A549 (cell line): ENCODE results near the gene PBX4. TPM values are rescaled to one million over a fixed set of nuclear protein-coding genes. Genes with fewer than 3 reads are reported as not detected.
A peak's percentile ranks its signal among the peaks of the same experiment; 100 is the strongest.

ENCODE experiments used
- ATAC-seq, 2 experiments: fragments of 200-7000 bp in 1 of 2; fragments of >200 bp in 1 of 2; cut with Nextera tagmentation in 1 of 2; cut with Tn5 transposase in 1 of 2; 3 replicates each; pipeline versions ENCODE4 v1.8.0 to v1.9.1; 2018 to 2020; ENCODE audit warnings: mild to moderate bottlenecking in 1 of 2, moderate library complexity in 1 of 2
- CTCF ChIA-PET: fragments of 300-600 bp; sonication (Branson Sonifier 250); formaldehyde crosslinking; extraction: SDS; loops from one replicate; lab custom pipeline; 2021; ENCODE audit warnings: antibody characterized with exemption, inconsistent platforms; lab: Yijun Ruan, JAX
- POLR2A ChIA-PET: fragments of 350-600 bp; formaldehyde crosslinking; extraction: SDS; loops from one replicate; lab custom pipeline; 2021; ENCODE audit warnings: antibody characterized with exemption, inconsistent platforms; lab: Yijun Ruan, JAX
- DNase-seq, 2 experiments: peaks; one replicate each; pipeline versions ENCODE4 v3.0.0 to v3.0.0-alpha.2; 2011 to 2016; ENCODE audit warnings: low read depth in 1 of 2, low spot score in 1 of 2
- FAIRE-seq: peaks from 2 replicates; lab custom pipeline; 2011; peaks lifted over from hg19 to GRCh38; lab: Jason Lieb, UNC
- H3K27ac ChIP-seq, 2 experiments: fragments of >200 bp; sonication (Bioruptor Twin); formaldehyde crosslinking; 3 replicates each; pipeline ENCODE4 v1.5.1; 2016 to 2017
- H3K4me1 ChIP-seq: fragments of >200 bp; sonication (Bioruptor Twin); formaldehyde crosslinking; 3 replicates; pipeline ENCODE4 v1.6.1; 2016
- H3K4me2 ChIP-seq: fragments of >200 bp; sonication (Bioruptor Twin); formaldehyde crosslinking; 3 replicates; pipeline ENCODE4 v1.6.1; 2016
- H3K4me3 ChIP-seq: fragments of >200 bp; sonication (Bioruptor Twin); formaldehyde crosslinking; 3 replicates; pipeline ENCODE4 v1.5.1; 2016
- H3K9me3 ChIP-seq: fragments of >200 bp; sonication (Bioruptor Twin); formaldehyde crosslinking; 3 replicates; pipeline ENCODE4 v1.6.1; 2016
- BCL3 ChIP-seq: fragments of >200 bp; sonication (Bioruptor Twin); formaldehyde crosslinking; IDR thresholded peaks from 3 replicates; pipeline ENCODE4 v1.6.1; 2016
- CBX8 ChIP-seq: fragments of 200-600 bp; sonication (generic); IDR thresholded peaks from 2 replicates; pipeline ENCODE4 v1.6.1; 2016
- EP300 ChIP-seq, 2 experiments: fragments of >200 bp; sonication (Bioruptor Twin); formaldehyde crosslinking; IDR thresholded peaks; 2 replicates in 1 of 2; 3 replicates in 1 of 2; pipeline ENCODE4 v1.6.1; 2016 to 2017
- HEYL ChIP-seq: fragments of 250-450 bp; sonication (Bioruptor Pico); IDR thresholded peaks from 2 replicates; pipeline ENCODE4 v1.8.0; 2021; ENCODE audit warnings: mild to moderate bottlenecking, moderate library complexity
- HMGXB4 ChIP-seq: fragments of 250-450 bp; sonication (Bioruptor Pico); IDR thresholded peaks from 2 replicates; pipeline ENCODE4 v1.5.0; 2021; ENCODE audit warnings: mild to moderate bottlenecking, moderate library complexity, borderline replicate concordance
- HOXB13 ChIP-seq: fragments of 250-450 bp; sonication (Bioruptor Pico); IDR thresholded peaks from 2 replicates; pipeline ENCODE4 v1.5.0; 2020; ENCODE audit warnings: low read depth, mild to moderate bottlenecking, moderate library complexity
- KDM1A ChIP-seq: fragments of 200-600 bp; sonication (generic); IDR thresholded peaks from 2 replicates; pipeline ENCODE4 v1.6.1; 2016; ENCODE audit warnings: low read depth, mild to moderate bottlenecking
- MAZ ChIP-seq: fragments of 150-350 bp; IDR thresholded peaks from 2 replicates; pipeline ENCODE4 v1.6.1; 2014; ENCODE audit warnings: antibody characterized with exemption, low read depth, low read length, borderline replicate concordance
- MYC ChIP-seq: IDR thresholded peaks from 2 replicates; pipeline ENCODE4 v1.6.1; 2012; ENCODE audit warnings: mild to moderate bottlenecking, inconsistent platforms, low read length, improper control_type of control experiment, borderline replicate concordance
- NPAS2 ChIP-seq: fragments of 250-450 bp; sonication (Bioruptor Pico); IDR thresholded peaks from 2 replicates; pipeline ENCODE4 v1.8.0; 2022; ENCODE audit warnings: mild to moderate bottlenecking, moderate library complexity, borderline replicate concordance
- POLR2A ChIP-seq: IDR thresholded peaks from 2 replicates; pipeline ENCODE4 v1.6.1; 2012; ENCODE audit warnings: mild to moderate bottlenecking, low read length
- RCOR1 ChIP-seq: fragments of 150-350 bp; IDR thresholded peaks from 2 replicates; pipeline ENCODE4 v1.6.1; 2014; ENCODE audit warnings: antibody characterized with exemption, low read length, low read depth
- RFX5 ChIP-seq: fragments of 450-650 bp; IDR thresholded peaks from 2 replicates; pipeline ENCODE4 v1.7.1; 2014; ENCODE audit warnings: antibody characterized with exemption, mild to moderate bottlenecking, moderate library complexity
- TFCP2L1 ChIP-seq: fragments of 250-450 bp; sonication (Bioruptor Pico); IDR thresholded peaks from 2 replicates; pipeline ENCODE4 v1.5.0; 2021; ENCODE audit warnings: mild to moderate bottlenecking
- TP53 ChIP-seq: fragments of 250-450 bp; sonication (Bioruptor Pico); IDR thresholded peaks from 2 replicates; pipeline ENCODE4 v1.5.0; 2021; ENCODE audit warnings: mild to moderate bottlenecking, moderate library complexity
- USF2 ChIP-seq: fragments of 450-650 bp; IDR thresholded peaks from 2 replicates; pipeline ENCODE4 v1.6.1; 2014; ENCODE audit warnings: antibody characterized with exemption
- ZSCAN20 ChIP-seq: fragments of 250-450 bp; sonication (Bioruptor Pico); IDR thresholded peaks from 2 replicates; pipeline ENCODE4 v1.8.0; 2022; ENCODE audit warnings: mild to moderate bottlenecking, moderate library complexity
- WGBS: methylation state at CpG from one replicate; pipeline ENCODE4 v1.1.6; 2017; ENCODE audit errors: missing lambda C conversion rate; 5-methylcytosine and 5-hydroxymethylcytosine counted together
- polyA plus RNA-seq, 4 experiments: library from polyadenylated mRNA; depleted of rRNA in 3 of 4; stranded (reverse); fragments of >200 nt; fragmentation: RNase III in 1 of 4; extraction: RNeasy Plus Mini Kit Qiagen cat#74134 plus additional on column Dnase treatment in 1 of 4; gene quantifications; 2 replicates in 3 of 4; 3 replicates in 1 of 4; pipeline ENCODE4 v1.2.3, GENCODE V29; 2011 to 2017
- TF ChIP-seq, protein P1 (sequence below): fragments of >200 bp; sonication (Bioruptor Twin); formaldehyde crosslinking; IDR thresholded peaks from 3 replicates; pipeline ENCODE4 v1.5.1; 2016
- TF ChIP-seq, protein P2 (sequence below): IDR thresholded peaks from 2 replicates; pipeline ENCODE4 v1.6.1; 2012; ENCODE audit warnings: low read depth, borderline replicate concordance

PBX4 gene
- polyA plus RNA-seq, 2 of the 4 experiments (the other 2 are of a cell fraction) = 0.70 to 0.90 TPM

GRCh38 chr19:19619849-19620210 is 1.3 kb upstream of the PBX4 start:
- FAIRE-seq (no peak), DNase-seq (no peak), ATAC-seq (no peak)
- H3K4me3 ChIP-seq = no peak overlapping the region
- 86% methylated on average over 7 of the region's 7 CpGs for WGBS
- POLR2A ChIA-PET = no interaction called here
- TF ChIP-seq, protein P1, sequence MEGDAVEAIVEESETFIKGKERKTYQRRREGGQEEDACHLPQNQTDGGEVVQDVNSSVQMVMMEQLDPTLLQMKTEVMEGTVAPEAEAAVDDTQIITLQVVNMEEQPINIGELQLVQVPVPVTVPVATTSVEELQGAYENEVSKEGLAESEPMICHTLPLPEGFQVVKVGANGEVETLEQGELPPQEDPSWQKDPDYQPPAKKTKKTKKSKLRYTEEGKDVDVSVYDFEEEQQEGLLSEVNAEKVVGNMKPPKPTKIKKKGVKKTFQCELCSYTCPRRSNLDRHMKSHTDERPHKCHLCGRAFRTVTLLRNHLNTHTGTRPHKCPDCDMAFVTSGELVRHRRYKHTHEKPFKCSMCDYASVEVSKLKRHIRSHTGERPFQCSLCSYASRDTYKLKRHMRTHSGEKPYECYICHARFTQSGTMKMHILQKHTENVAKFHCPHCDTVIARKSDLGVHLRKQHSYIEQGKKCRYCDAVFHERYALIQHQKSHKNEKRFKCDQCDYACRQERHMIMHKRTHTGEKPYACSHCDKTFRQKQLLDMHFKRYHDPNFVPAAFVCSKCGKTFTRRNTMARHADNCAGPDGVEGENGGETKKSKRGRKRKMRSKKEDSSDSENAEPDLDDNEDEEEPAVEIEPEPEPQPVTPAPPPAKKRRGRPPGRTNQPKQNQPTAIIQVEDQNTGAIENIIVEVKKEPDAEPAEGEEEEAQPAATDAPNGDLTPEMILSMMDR = no peak
- TF ChIP-seq, all 56 proteins: peak for 0
- Histone ChIP-seq H3K4me2 (no peak overlapping the region), H3K27ac (no peak overlapping the region), H3K4me1 (0 out of 3 replicates have a peak, but pooled peaks cover 4% of the 10 kb centered on the region), H3K9me3 (no peaks in the 10 kb centered on the region)
- CTCF ChIA-PET = interaction anchor here (1.1 to 2.1 kb wide), 2 partner anchors 24 to 65 kb away, joined by 3 to 8 read pairs; partner anchors contain the start of gene GMIP

GRCh38 chr19:19619181-19619848 is 828 bp upstream of the PBX4 start:
- H3K9me3 ChIP-seq = no peaks in the 10 kb centered on the region
- no peak for DNase-seq
- peak overlapping the region in 1 of 2 experiments; percentile 53; a peak in 1 of 6 replicates for H3K27ac ChIP-seq
- no peak for TF ChIP-seq NPAS2 (CRISPR knock-in tag)
- no peak for TF ChIP-seq RFX5
- TF ChIP-seq CBX8 = no peak
- TF ChIP-seq HMGXB4 = no peak
- no peak for TF ChIP-seq POLR2A
- TF ChIP-seq KDM1A = no peak
- no peak for TF ChIP-seq ZSCAN20
- TF ChIP-seq BCL3 = no peak
- TF ChIP-seq HOXB13 (CRISPR knock-in tag) = no peak
- TF ChIP-seq USF2 = no peak
- no peak for TF ChIP-seq TFCP2L1 (CRISPR knock-in tag)
- TF ChIP-seq EP300 (IDR thresholded peaks at IDR 0.05) = no peak
- no peak for TF ChIP-seq MYC
- no peak for TF ChIP-seq MAZ
- TF ChIP-seq TP53 (CRISPR knock-in tag) = no peak
- no peak for TF ChIP-seq RCOR1
- TF ChIP-seq HEYL (CRISPR knock-in tag) = no peak
- TF ChIP-seq, protein P2, sequence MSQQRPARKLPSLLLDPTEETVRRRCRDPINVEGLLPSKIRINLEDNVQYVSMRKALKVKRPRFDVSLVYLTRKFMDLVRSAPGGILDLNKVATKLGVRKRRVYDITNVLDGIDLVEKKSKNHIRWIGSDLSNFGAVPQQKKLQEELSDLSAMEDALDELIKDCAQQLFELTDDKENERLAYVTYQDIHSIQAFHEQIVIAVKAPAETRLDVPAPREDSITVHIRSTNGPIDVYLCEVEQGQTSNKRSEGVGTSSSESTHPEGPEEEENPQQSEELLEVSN = no peak
- WGBS = 69% methylated on average over 19 of the region's 21 CpGs
- no peak; a peak in 1 of 6 replicates for ATAC-seq
- H3K4me2 ChIP-seq = peak overlapping the region; percentile 91
- peaks cover 6% of the 10 kb centered on the region; the same call in 1 of the 3 replicates for H3K4me1 ChIP-seq
- CTCF ChIA-PET = interaction anchor here (1.1 kb wide), 1 partner anchor 65 kb away, joined by 3 read pairs; no protein-coding TSS in a partner anchor
- POLR2A ChIA-PET = no interaction called here
- peak overlapping the region; percentile 51; the same call in 2 of the 3 replicates for H3K4me3 ChIP-seq
- no peak for FAIRE-seq
